Stimulated activated memory B cell treated with anti-CD40 and anti-IgM and Interleukin-4, amounts not matched to agents 10 μg/mL and 1 μg/mL and 100 μg/mL, for 72 hours (primary cell): ENCODE results near the gene P2RX6.

Source experiments
- ATAC-seq: fragments of 150-1000 bp; cut with Tn5 transposase; 2 replicates; pipeline ENCODE4 v1.10.0; 2021
- H3K27ac Mint-ChIP-seq: one replicate; pipeline ENCODE4 v1.8.0; 2022; ENCODE audit warnings: mild to moderate bottlenecking, mixed read lengths
- H3K27me3 Mint-ChIP-seq: one replicate; pipeline ENCODE4 v1.8.0; 2022; ENCODE audit warnings: mixed read lengths
- H3K36me3 Mint-ChIP-seq: one replicate; pipeline ENCODE4 v1.8.0; 2022; ENCODE audit warnings: mixed read lengths
- H3K4me1 Mint-ChIP-seq: one replicate; pipeline ENCODE4 v1.8.0; 2022; ENCODE audit warnings: mixed read lengths
- H3K4me3 Mint-ChIP-seq: one replicate; pipeline ENCODE4 v1.8.0; 2022; ENCODE audit warnings: mild to moderate bottlenecking, moderate library complexity, mixed read lengths
- H3K9me3 Mint-ChIP-seq: one replicate; pipeline ENCODE4 v1.8.0; 2022; ENCODE audit warnings: mixed read lengths

Gene P2RX6

GRCh38 chr22:20988573-20989322, 26.2 kb upstream of the P2RX6 start:
- peaks cover 37% of the 10 kb centered on the region for H3K36me3 Mint-ChIP-seq
- no peak overlapping the region for H3K27ac Mint-ChIP-seq
- no peaks in the 10 kb centered on the region for H3K27me3 Mint-ChIP-seq
- no peak for ATAC-seq
- no peak overlapping the region for H3K4me3 Mint-ChIP-seq
- H3K4me1 Mint-ChIP-seq, result peaks cover 5% of the 10 kb centered on the region
- H3K9me3 Mint-ChIP-seq, result no peaks in the 10 kb centered on the region

- Mint-ChIP-seq H3K9me3 (no peaks in the 10 kb centered on the region), H3K27me3 (no peaks in the 10 kb centered on the region), H3K27ac (no peak overlapping the region), H3K36me3 (peaks cover 32% of the 10 kb centered on the region), H3K4me1 (no peaks in the 10 kb centered on the region), H3K4me3 (no peak overlapping the region)
- no peak for ATAC-seq
Observed at GRCh38 chr22:20989323-20990138, 25.4 kb upstream of the P2RX6 start.

GRCh38 chr22:20990184-20991180, 24.5 kb upstream of the P2RX6 start:
- ATAC-seq, result no peak

GRCh38 chr22:20991252-20992055, 23.5 kb upstream of the P2RX6 start:
- H3K4me3 Mint-ChIP-seq, result no peak overlapping the region
- no peaks in the 10 kb centered on the region for H3K9me3 Mint-ChIP-seq
- H3K27me3 Mint-ChIP-seq, result no peaks in the 10 kb centered on the region
- no peaks in the 10 kb centered on the region for H3K4me1 Mint-ChIP-seq
- no peak overlapping the region for H3K27ac Mint-ChIP-seq
- no peak for ATAC-seq
- peaks cover 39% of the 10 kb centered on the region for H3K36me3 Mint-ChIP-seq

More at GRCh38 chr22:20990184-20991180, 24.5 kb upstream of the P2RX6 start:
- H3K27me3 Mint-ChIP-seq, result no peaks in the 10 kb centered on the region
- H3K9me3 Mint-ChIP-seq, result no peaks in the 10 kb centered on the region
- no peaks in the 10 kb centered on the region for H3K4me1 Mint-ChIP-seq
- peaks cover 37% of the 10 kb centered on the region for H3K36me3 Mint-ChIP-seq
- no peak overlapping the region for H3K27ac Mint-ChIP-seq
- H3K4me3 Mint-ChIP-seq, result no peak overlapping the region

- no peak overlapping the region for H3K27ac Mint-ChIP-seq
- no peak overlapping the region for H3K4me3 Mint-ChIP-seq
- H3K36me3 Mint-ChIP-seq, result peaks cover 37% of the 10 kb centered on the region
- no peaks in the 10 kb centered on the region for H3K27me3 Mint-ChIP-seq
- H3K9me3 Mint-ChIP-seq, result no peaks in the 10 kb centered on the region
- ATAC-seq, result no peak
- no peaks in the 10 kb centered on the region for H3K4me1 Mint-ChIP-seq
Observed at GRCh38 chr22:20992056-20992442, 22.9 kb upstream of the P2RX6 start.

GRCh38 chr22:20992456-20993303, 22.3 kb upstream of the P2RX6 start:
- Mint-ChIP-seq H3K27me3 (no peaks in the 10 kb centered on the region), H3K4me1 (no peaks in the 10 kb centered on the region), H3K27ac (no peak overlapping the region), H3K9me3 (no peaks in the 10 kb centered on the region), H3K36me3 (peaks cover 34% of the 10 kb centered on the region), H3K4me3 (no peak overlapping the region)
- no peak for ATAC-seq

GRCh38 chr22:20993304-20994127, 21.4 kb upstream of the P2RX6 start:
- H3K9me3 Mint-ChIP-seq, result no peaks in the 10 kb centered on the region
- H3K4me3 Mint-ChIP-seq, result no peak overlapping the region
- H3K4me1 Mint-ChIP-seq, result peaks cover 7% of the 10 kb centered on the region
- H3K27ac Mint-ChIP-seq, result no peak overlapping the region
- no peak for ATAC-seq
- no peaks in the 10 kb centered on the region for H3K27me3 Mint-ChIP-seq
- peaks cover 38% of the 10 kb centered on the region for H3K36me3 Mint-ChIP-seq

- Mint-ChIP-seq H3K4me1 (peaks cover 8% of the 10 kb centered on the region), H3K4me3 (no peak overlapping the region), H3K27me3 (no peaks in the 10 kb centered on the region), H3K36me3 (peaks cover 38% of the 10 kb centered on the region), H3K9me3 (no peaks in the 10 kb centered on the region), H3K27ac (no peak overlapping the region)
- no peak for ATAC-seq
Observed at GRCh38 chr22:20994128-20994901, 20.6 kb upstream of the P2RX6 start.

- peaks cover 38% of the 10 kb centered on the region for H3K36me3 Mint-ChIP-seq
Observed at GRCh38 chr22:20994902-20995241, 20.1 kb upstream of the P2RX6 start.

GRCh38 chr22:20995329-20996030, 19.5 kb upstream of the P2RX6 start:
- H3K4me1 Mint-ChIP-seq, result peaks cover 17% of the 10 kb centered on the region
- no peak for ATAC-seq
- peaks cover 34% of the 10 kb centered on the region for H3K36me3 Mint-ChIP-seq
- no peak overlapping the region for H3K27ac Mint-ChIP-seq
- H3K9me3 Mint-ChIP-seq, result no peaks in the 10 kb centered on the region
- no peak overlapping the region for H3K4me3 Mint-ChIP-seq
- no peaks in the 10 kb centered on the region for H3K27me3 Mint-ChIP-seq

More at GRCh38 chr22:20994902-20995241, 20.1 kb upstream of the P2RX6 start:
- peaks cover 11% of the 10 kb centered on the region for H3K4me1 Mint-ChIP-seq
- no peak for ATAC-seq
- H3K27me3 Mint-ChIP-seq, result no peaks in the 10 kb centered on the region
- H3K9me3 Mint-ChIP-seq, result no peaks in the 10 kb centered on the region
- no peak overlapping the region for H3K27ac Mint-ChIP-seq
- no peak overlapping the region for H3K4me3 Mint-ChIP-seq

GRCh38 chr22:20996031-20996410, 18.9 kb upstream of the P2RX6 start:
- no peak for ATAC-seq
- H3K27me3 Mint-ChIP-seq, result no peaks in the 10 kb centered on the region
- H3K4me3 Mint-ChIP-seq, result no peak overlapping the region
- H3K4me1 Mint-ChIP-seq, result peaks cover 21% of the 10 kb centered on the region
- H3K9me3 Mint-ChIP-seq, result no peaks in the 10 kb centered on the region
- no peak overlapping the region for H3K27ac Mint-ChIP-seq
- peaks cover 29% of the 10 kb centered on the region for H3K36me3 Mint-ChIP-seq
